Right lobe of liver (tissue), 6 donors: Measurements from ENCODE around the gene CEP126. TPM values are rescaled to one million over a fixed set of nuclear protein-coding genes. Genes with fewer than 3 reads are reported as not detected.
A peak's percentile ranks its signal among the peaks of the same experiment; 100 is the strongest.

Experiments
- ATAC-seq, 4 donors: fragments of 200-7000 bp; cut with Tn5 transposase; one replicate each; pipeline ENCODE4 v1.9.1; 2020; ENCODE audit warnings: mild to moderate bottlenecking in 4 of 4, moderate library complexity in 4 of 4
- DNase-seq, 3 donors: peaks; one replicate each; pipeline ENCODE4 v3.0.0-alpha.2; 2020
- H3K27ac ChIP-seq, 3 donors: fragments of 200-600 bp; one replicate each; pipeline ENCODE4 v1.8.0; 2022
- H3K27me3 ChIP-seq, 2 donors: fragments of 200-600 bp; one replicate each; pipeline ENCODE4 v1.8.0; 2022
- H3K36me3 ChIP-seq, 4 donors: fragments of 200-600 bp; sonication (generic) in 1 of 4; one replicate each; pipeline versions ENCODE4 v1.5.1 to v1.8.0; 2017 to 2022; ENCODE audit warnings: control low read depth in 1 of 4
- H3K4me1 ChIP-seq, 4 donors: fragments of 200-600 bp; sonication (generic) in 1 of 4; one replicate each; pipeline versions ENCODE4 v1.5.1 to v1.8.0; 2017 to 2022; ENCODE audit warnings: control low read depth in 1 of 4
- H3K4me3 ChIP-seq, 3 donors: fragments of 200-600 bp; one replicate each; pipeline ENCODE4 v1.8.0; 2022
- H3K9me3 ChIP-seq, 4 donors: fragments of 200-600 bp; sonication (generic) in 1 of 4; one replicate each; pipeline versions ENCODE4 v1.5.1 to v1.8.0; 2017 to 2022; ENCODE audit warnings: control low read depth in 1 of 4
- POLR2A ChIP-seq: fragments of 450-650 bp; IDR thresholded peaks from one replicate; pipeline ENCODE4 v1.6.1; 2017; ENCODE audit warnings: antibody characterized with exemption, mild to moderate bottlenecking
- WGBS: methylation state at CpG from one replicate; pipeline ENCODE4 v1.1.6; 2018; ENCODE audit warnings: low coverage, low lambda C conversion rate; ENCODE audit not compliant: insufficient coverage; ENCODE audit errors: missing lambda C conversion rate; 5-methylcytosine and 5-hydroxymethylcytosine counted together
- intact Hi-C, 2 donors: fragments of 100-400 bp; cut with DNase I; formaldehyde crosslinking; loops; one replicate each; pipeline versions ENCODE4 v1.11.2 to v1.14.1; 2022
- total RNA-seq, 6 experiments: library from RNA; depleted of rRNA in 2 of 6; stranded (reverse); fragments of >200 nt in 2 of 6; fragmentation: NEBNext Ultra II Directional in 3 of 6; extraction: Animal tissue kit (Norgen Biotek cat#: 25700) in 3 of 6; gene quantifications; one replicate each; pipeline versions ENCODE4 v1.1.0 to v1.2.4, GENCODE V29; 2016 to 2023
- TF ChIP-seq, protein P1 (sequence below), 4 donors: fragments of 200-600 bp in 3 of 4; fragments of 450-650 bp in 1 of 4; IDR thresholded peaks; one replicate each; pipeline versions ENCODE4 v1.5.1 to v1.8.0; 2016 to 2022; ENCODE audit warnings: antibody characterized with exemption in 4 of 4, mild to moderate bottlenecking in 2 of 4
- donor health status: DM: no; HTN: yes; CAD: no.
- donor health status: DM: no; HTN: no; CAD: no.
- donor health status: DM: no; HTN: no; CAD: no.
- donor health status: DM: no; HTN: yes; CAD: no.
- donor health status: DM: no; HTN: yes; CAD: no.

CEP126 gene
- total RNA-seq, 6 experiments from 2014 or later, result 0.04 to 0.49 (median 0.12) TPM

DNA sequence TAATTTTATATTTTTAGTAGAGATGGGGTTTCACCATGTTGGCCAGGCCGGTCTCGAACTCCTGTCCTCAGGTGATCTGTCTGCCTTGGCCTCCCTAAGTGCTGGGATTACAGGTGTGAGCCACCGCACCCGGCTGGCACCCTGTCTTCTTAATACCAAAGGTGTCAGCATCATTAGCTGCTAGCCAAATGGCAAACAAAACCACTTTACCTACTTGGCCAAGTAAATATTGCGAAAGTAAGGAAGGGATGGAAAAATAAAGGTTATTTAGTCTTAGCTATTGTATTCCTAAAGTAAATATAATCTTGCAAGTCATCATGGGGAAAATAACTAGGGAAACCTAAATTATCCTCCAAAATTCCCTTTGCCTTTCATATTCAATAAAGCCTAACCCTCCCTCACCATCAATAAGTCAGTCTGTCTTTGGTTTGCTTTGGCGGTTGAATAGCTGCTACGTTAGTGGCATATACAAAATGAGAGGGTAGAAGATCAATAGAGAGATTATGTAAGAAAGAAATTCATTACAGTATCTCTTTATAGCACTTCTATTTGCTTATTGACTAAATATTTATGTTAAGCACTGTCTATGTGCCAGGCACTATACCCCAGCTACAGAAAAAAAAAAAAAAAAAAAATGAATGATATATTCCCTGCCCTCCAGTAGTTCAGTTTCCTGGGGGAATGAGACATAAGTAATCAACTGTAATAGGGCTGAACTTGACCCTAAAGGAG is 92.2 kb downstream of the CEP126 start:
- TF ChIP-seq, protein P1, sequence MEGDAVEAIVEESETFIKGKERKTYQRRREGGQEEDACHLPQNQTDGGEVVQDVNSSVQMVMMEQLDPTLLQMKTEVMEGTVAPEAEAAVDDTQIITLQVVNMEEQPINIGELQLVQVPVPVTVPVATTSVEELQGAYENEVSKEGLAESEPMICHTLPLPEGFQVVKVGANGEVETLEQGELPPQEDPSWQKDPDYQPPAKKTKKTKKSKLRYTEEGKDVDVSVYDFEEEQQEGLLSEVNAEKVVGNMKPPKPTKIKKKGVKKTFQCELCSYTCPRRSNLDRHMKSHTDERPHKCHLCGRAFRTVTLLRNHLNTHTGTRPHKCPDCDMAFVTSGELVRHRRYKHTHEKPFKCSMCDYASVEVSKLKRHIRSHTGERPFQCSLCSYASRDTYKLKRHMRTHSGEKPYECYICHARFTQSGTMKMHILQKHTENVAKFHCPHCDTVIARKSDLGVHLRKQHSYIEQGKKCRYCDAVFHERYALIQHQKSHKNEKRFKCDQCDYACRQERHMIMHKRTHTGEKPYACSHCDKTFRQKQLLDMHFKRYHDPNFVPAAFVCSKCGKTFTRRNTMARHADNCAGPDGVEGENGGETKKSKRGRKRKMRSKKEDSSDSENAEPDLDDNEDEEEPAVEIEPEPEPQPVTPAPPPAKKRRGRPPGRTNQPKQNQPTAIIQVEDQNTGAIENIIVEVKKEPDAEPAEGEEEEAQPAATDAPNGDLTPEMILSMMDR (IDR thresholded peaks at IDR 0.05), result no peak
- TF ChIP-seq POLR2A, result no peak
- no peaks in the 10 kb centered on the region for H3K36me3 ChIP-seq
- no peaks in the 10 kb centered on the region for H3K9me3 ChIP-seq
- no peak overlapping the region for H3K4me3 ChIP-seq
- intact Hi-C loops, result loop anchor here (5.0 to 10.0 kb wide), 2 partner anchors 142 to 145 kb away; no protein-coding TSS in a partner anchor
- 42% methylated on average over 6 of the region's 7 CpGs for WGBS
- ATAC-seq (peak; percentile 45 to 83 (median 80)), DNase-seq (peak in 2 of 3 donors; percentile 28 to 60)
- H3K4me1 ChIP-seq, result peaks cover 0 to 7% (median 3%) of the 10 kb centered on the region in 4 donors
- no peaks in the 10 kb centered on the region for H3K27me3 ChIP-seq
- H3K27ac ChIP-seq, result peak overlapping the region in 1 of 3 donors; percentile 29

DNA sequence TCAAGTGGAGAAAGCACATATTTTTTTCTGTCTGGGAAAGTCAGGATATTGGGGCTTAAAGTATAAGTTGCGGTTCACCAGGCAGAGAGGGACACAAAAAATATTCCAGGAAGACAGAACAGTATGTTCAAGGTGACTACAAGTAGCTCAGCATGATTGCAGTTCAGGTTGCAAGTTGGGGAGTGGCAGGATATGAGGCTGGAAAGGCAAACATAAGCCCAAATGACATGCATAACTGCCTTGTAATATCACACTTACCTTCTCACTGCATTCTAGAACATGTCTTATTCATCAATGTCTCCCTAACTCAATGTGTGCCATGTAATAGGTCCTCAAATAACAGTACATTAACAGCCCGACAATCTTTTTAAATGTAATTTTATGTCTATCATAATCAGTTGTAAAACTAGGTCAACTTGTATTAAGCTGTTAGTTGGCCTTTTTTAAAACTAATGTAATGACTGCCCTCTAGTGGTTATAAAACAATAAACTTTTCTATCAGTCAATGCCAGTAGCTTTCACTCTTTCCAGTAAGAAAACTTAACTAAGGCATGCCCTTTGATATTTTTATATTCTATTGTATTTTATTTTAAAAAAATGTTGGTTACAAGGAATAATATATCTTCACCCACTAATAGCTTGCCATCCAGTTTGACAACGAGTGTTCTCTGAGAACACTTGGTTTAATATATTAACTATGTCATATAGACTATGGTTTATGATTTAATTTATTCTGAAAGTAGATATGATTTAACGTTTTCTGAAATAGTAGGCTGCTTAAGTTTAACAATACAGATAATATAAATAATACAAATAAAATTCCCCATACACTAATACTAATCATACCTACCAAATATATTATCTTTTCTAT is 93.0 kb downstream of the CEP126 start:
- intact Hi-C loops, result loop anchor here (5.0 to 10.0 kb wide), 2 partner anchors 143 to 146 kb away; no protein-coding TSS in a partner anchor
- H3K4me1 ChIP-seq, result peaks cover 0 to 7% (median 3%) of the 10 kb centered on the region in 4 donors
- DNase-seq (no peak), ATAC-seq (peak; percentile 81 to 89 (median 84))
- peak overlapping the region in 1 of 3 donors; percentile 29 for H3K27ac ChIP-seq
- no peaks in the 10 kb centered on the region for H3K27me3 ChIP-seq
- no peaks in the 10 kb centered on the region for H3K9me3 ChIP-seq
- no peak overlapping the region for H3K4me3 ChIP-seq
- no peaks in the 10 kb centered on the region for H3K36me3 ChIP-seq
- 23% methylated on average over 4 of the region's 4 CpGs for WGBS
- no peak for TF ChIP-seq POLR2A
- TF ChIP-seq, protein P1 (IDR thresholded peaks at IDR 0.05), result peak; percentile 59 to 71 (median 66)

DNA sequence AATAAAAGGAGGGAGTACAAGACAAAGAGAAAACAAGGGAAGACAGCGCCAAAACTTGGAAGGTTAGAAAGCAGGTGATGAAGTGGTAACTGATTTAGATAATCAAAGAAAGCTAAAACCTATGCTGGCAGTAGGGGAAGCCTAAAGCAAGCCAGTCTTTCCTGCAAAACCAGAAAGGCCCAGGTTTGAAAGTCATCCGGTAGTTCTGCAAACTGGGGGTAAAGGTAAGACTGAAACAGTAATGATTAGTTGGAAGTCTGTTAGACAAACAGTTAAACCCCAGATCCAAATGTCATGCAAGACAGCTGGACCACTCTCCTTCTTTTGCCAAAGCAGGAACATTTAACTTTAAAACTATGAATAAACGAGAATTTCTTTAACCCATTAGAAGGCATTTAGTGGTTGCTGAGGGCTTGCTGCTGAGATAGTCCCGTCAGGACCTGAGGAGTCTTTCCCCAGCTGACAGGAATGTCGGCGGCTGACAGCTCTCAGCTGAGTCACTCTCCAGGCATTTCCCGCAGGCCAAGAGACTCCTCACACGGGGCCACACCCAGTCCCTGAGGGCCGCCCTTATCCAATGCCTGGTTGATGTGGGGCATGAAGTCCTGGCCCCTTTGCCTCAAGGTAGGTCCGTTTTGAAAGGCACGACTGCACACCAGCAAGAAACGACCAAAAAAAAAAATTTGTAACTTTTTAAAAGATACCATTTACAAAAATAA is 96.1 kb downstream of the CEP126 start:
- peak in 1 of 4 donors; percentile 9 for ATAC-seq
- Histone ChIP-seq H3K27me3 (no peaks in the 10 kb centered on the region), H3K4me1 (peaks cover 0 to 7% (median 3%) of the 10 kb centered on the region in 4 donors), H3K9me3 (no peaks in the 10 kb centered on the region), H3K36me3 (no peaks in the 10 kb centered on the region), H3K27ac (no peak overlapping the region), H3K4me3 (no peak overlapping the region)
- no peak for TF ChIP-seq POLR2A
- TF ChIP-seq, protein P1 (IDR thresholded peaks at IDR 0.05), result no peak
- 50% methylated on average over 12 of the region's 12 CpGs for WGBS
- intact Hi-C loops, result no loop called here
- DNase-seq, result peak in 1 of 3 donors; percentile 18

DNA sequence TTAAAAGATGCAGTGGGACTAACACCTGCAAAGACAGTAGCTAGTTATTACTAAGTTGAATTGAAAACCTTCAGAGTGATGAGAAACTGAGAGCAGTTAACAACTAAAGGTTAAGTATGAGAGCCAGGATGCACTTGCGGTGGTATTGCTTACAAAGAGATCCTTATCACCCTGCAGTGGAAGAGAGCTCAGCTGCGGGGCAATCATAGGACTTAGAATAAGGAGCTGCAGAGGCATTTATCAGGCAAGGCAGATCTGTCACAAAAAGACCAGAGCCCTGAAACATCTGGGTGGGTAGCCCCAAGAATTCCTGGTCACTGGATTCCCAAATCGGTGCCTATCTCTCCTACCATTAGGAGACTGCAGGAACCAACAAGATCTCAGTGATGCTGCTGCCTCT is 98.1 kb downstream of the CEP126 start:
- no peaks in the 10 kb centered on the region for H3K9me3 ChIP-seq
- ATAC-seq (no peak), DNase-seq (no peak)
- no peaks in the 10 kb centered on the region for H3K27me3 ChIP-seq
- H3K36me3 ChIP-seq, result no peaks in the 10 kb centered on the region
- WGBS, result 33% methylated on average over 1 of the region's 3 CpGs
- no peak overlapping the region for H3K4me3 ChIP-seq
- no peak overlapping the region for H3K27ac ChIP-seq
- intact Hi-C loops, result no loop called here
- TF ChIP-seq POLR2A, result no peak
- TF ChIP-seq, protein P1 (IDR thresholded peaks at IDR 0.05), result no peak
- H3K4me1 ChIP-seq, result no peaks in the 10 kb centered on the region
